A549 treated with Hydrocortisone at 1 μM for 4 hours (cell line): ENCODE data around the gene TRIM15. TPM values are rescaled to one million over a fixed set of nuclear protein-coding genes. Genes with fewer than 3 reads are reported as not detected.

Experiments
- total RNA-seq: library from RNA; stranded (reverse); fragments of 200-300 nt; extraction: Qiagen RNA extraction; gene quantifications from 5 replicates; pipeline ENCODE4 v1.2.3, GENCODE V29; 2022

TRIM15 gene
- total RNA-seq = not detected in 5 replicates

DNA sequence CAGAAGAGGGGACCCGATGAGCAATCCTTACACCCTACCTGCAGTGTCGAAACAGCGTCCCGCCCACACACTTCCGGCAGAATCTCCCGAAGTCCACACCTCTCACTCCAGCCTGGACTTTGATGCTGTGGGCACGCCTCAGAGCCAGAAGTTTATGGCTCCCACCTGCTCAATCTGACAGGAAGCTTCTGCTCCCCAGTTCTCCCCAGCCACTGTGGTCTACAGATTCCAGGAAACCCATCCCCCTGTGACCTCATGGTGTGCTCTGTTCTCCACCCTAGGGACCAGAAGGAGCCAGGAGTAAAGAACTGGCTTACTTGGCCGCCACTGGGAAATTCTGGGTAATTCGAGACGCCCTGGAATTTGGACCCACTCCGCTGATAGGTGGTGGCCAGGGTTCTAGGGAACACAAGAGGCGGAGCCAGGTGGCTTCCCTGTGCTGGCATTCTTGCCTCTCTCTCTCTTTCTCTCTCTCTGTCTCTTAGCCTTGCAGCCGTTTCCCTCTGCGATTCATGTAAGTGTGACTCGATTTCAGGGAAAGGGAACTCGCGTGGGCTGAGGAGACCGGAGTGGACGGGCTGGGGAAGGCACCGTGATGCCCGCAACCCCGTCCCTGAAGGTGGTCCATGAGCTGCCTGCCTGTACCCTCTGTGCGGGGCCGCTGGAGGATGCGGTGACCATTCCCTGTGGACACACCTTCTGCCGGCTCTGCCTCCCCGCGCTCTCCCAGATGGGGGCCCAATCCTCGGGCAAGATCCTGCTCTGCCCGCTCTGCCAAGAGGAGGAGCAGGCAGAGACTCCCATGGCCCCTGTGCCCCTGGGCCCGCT is at the start of gene TRIM15:
TSS of gene TRIM15 (plus strand) at position 457 of the 828 bp plus-strand sequence. CDS start at position 596, 139 bp downstream.

DNA sequence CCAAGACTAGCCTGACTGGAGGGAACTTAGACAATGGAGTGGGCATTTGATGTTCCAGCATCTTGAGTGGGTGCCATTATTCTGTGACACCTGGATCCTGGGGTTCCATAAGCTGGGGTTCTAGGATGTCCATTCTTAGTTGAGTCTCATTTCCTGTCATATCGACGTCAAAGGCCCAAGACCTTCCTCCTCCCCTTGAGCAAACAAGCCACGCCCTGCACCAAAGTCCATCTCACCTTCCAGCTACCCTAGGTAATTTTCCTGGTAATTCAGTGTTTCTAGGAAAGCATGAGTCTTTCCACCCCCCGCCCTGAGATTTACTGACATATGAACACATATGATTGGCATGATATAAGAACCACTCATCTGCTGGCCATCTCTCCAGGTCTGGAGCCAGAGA is 27.6 kb upstream of the TRIM15 start, which contains the start of gene TRIM40:
TSS of gene TRIM40 (plus strand) at position 384 of the 400 bp plus-strand sequence. CDS start 897 bp downstream, outside the sequence.

DNA sequence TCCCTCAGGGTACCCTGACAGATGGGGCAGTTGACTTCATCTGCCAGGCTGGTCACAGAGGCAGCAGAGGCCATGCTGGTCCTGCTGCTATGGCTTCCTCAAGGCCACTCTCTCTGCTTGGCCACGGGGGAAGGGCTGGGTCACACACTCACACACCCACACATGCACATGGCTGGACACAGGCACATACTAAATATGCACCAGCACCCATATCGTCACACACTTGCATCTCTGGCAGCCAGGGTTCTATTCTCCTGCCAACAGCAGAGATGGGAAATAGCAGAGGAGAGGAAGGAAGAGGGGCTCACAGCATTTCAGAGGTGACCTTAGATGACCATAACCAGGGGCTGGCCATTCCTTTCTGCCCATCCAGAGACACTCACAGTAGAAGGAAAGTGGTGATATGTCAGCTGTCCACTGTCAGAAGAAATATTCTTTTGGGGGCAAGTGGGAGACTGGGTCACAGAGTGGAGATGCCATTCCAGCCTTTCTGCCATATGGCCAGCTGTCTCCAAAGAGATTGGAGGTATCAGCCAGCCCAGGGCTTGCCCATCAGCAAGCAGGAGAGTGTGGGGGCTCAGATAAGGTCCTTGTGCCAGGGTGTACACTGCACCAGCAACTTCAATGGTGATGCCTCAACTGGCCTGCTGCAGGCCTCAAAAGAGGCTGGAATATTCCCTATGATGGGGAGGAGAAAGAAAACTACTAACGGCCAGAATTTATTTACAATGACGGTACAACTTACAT is 2.4 kb upstream of the TRIM15 start, which contains the start of gene TRIM10:
TSS of gene TRIM10 (minus strand) at position 427 of the 747 bp plus-strand sequence. CDS start at position 74, 353 bp downstream.

DNA sequence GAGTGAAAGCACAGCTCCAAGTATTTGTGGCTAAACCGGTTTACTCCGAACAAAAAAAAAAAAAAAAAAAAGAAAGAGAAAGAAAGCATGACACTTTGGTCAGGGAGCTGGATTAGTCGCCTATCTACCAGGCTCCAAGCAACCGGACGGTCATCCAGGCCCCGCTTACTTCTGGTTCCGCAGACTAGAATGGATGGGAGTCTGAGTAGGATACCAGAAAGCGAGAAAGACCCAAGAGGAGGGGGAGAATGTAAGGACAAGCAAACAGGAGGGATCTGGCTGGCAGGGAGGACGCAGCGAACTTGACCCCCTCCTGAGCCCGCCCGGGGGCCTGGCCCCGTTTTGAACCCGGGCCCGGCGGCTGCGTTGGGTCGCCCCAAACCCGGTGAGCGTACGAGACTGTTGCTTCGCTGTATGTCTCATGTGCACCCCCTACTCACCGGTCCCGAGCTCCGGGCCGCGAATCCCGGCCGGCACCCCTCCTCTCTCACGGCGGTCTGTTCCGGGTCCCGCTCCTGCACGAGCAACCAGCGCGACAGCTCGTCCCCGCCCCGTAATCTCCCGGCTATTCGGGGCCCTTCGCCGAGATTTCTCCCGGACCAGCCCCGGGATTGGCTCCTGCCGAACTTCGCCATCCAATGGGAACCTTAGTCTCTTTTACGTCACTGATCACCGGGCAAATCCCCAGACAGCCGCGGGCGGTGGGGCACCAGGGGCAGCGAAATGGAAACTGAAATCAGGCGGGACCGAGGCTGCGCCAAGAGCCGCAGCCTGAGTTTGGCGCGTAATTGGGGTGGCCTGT is 49.7 kb downstream of the TRIM15 start, which contains the start of gene TRIM26:
TSS of gene TRIM26 (minus strand) at position 542 of the 802 bp plus-strand sequence. CDS start 14,303 bp downstream, outside the sequence.

Other genes starting within 250 kb of the TRIM15 start
- 127 to 153 TPM (median 136 TPM) in 5 replicates for gene HLA-A, start 221.0 kb upstream of the TRIM15 start, total RNA-seq
- gene POLR1H, start 102.3 kb upstream of the TRIM15 start, total RNA-seq = 28.8 to 35.3 TPM (median 34.0 TPM) in 5 replicates
- gene PPP1R11, start 96.3 kb upstream of the TRIM15 start, total RNA-seq = 40.1 to 41.4 TPM (median 40.2 TPM) in 5 replicates
- gene RNF39, start 87.8 kb upstream of the TRIM15 start, total RNA-seq = 0.05 to 0.06 TPM (median 0.05 TPM) in 3 of 5 replicates, not detected in the others
- 0.56 to 0.85 TPM (median 0.63 TPM) in 5 replicates for gene TRIM31, start 50.5 kb upstream of the TRIM15 start, total RNA-seq
- not detected in 5 replicates for gene TRIM40, start 27.4 kb upstream of the TRIM15 start, total RNA-seq
- gene TRIM10, start 2.3 kb upstream of the TRIM15 start, total RNA-seq = not detected in 5 replicates
- 24.5 to 31.0 TPM (median 25.9 TPM) in 5 replicates for gene TRIM26, start 49.9 kb downstream of the TRIM15 start, total RNA-seq
- 6.8 to 8.2 TPM (median 7.2 TPM) in 5 replicates for gene TRIM39, start 163.4 kb downstream of the TRIM15 start, total RNA-seq
- 50.6 to 75.7 TPM (median 66.9 TPM) in 5 replicates for gene RPP21, start 181.6 kb downstream of the TRIM15 start, total RNA-seq